Measurements from ENCODE around the gene HLCS.
"Not testable (repeated sequence)": the region's sequence is repeated elsewhere in the genome, so short reads cannot be mapped to it uniquely, and the experiment has no call there.

The HLCS gene

DNA sequence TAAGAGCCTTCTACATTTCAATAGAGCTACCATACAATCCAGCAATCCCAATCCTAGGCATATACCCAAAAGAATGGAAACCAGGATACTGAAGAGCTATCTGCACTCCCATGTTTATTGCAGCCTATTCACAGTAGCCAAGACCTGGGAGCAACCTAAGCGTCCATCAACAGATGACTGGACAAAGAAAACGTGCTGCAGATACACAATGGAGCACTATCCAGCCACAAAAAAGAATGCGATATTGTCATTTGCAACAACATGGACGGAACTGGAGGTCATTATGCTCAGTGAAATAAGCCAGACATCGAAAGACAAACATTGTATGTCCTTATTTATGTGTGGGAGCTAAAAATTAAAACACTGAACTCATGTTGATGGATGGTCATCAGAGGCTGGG is 115.3 kb downstream of the HLCS start:
- no peak for FAIRE-seq
- no peak for DNase-seq (ENCODE audit: low spot score)

DNA sequence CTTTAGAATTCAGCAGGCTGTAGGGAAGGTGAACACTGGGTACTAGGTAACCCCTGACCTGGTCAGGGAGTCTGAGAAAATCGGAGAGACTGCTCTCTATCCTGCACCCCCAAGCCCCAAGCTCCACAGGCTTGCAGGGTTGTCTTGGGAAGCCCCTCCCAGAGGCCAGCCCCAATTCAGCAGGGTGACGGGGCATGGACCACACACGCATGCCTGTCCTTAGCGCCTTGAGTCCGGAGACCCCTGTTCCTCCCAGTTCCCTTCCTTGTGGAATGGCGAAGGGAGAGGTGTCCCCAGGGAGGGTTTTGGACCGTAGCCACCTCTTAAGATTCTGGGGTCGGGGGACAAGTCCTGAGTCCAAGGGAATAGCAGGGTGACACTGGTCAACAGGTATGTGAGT is 116.1 kb downstream of the HLCS start:
- FAIRE-seq, result no peak
- no peak for DNase-seq (ENCODE audit: low spot score)

DNA sequence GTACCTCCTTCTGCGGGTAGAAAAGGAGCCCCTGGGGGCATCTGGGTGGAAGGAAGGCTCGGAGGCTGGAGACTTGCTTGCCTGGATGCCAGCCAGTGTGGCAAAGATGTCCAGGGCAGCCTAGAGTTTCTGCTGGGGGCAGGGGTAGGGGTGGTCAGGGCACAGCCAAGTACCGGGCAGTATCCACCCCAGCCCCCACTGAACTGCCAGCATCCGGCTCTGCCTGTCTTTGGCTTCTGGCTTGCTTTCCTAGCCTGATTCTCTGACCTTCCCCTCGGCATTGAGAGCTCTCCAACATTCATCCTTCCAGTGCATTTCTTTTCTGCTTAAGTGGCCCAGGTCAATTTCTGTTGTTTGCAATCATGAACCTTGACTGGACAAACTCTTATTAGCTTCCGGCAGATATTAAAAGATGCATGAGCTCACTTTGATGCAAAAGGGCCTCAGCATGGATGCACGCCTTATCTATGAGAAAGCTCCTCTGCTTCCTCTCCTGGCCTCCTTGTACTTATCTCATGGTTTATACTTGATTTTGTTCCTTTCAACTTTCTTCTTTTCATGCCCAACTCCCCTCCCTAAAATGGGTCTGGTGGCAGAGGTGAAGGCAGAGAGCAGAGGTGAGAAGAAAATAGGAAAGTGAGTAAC is 116.9 kb downstream of the HLCS start:
- FAIRE-seq, result no peak
- DNase-seq (ENCODE audit: low spot score), result no peak

DNA sequence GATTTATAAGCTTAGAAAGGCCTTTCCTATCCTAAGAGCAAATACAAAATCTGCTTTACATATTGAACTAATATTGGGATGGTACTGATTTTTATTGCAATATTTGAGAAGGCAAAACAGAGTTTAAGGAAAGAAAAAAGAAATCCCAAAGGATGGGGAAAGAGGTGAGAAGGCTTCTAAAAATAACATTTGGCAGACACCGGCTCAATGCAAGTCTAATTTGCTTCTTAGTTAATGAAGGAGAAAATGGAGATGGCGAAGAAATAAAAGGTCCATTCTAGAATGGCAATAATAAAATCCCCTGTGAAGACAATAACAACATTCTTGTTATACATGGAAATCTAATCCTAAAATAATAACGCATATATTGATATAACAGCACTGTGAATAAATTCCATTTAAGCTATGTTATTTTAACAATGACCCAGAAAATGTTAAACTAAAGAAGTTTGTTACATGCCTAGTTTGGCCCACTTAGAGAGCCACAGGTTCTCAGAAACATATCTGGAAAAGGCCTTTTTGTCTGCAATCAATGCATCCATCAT is 117.7 kb downstream of the HLCS start:
- no peak for DNase-seq (ENCODE audit: low spot score)
- no peak for FAIRE-seq

DNA sequence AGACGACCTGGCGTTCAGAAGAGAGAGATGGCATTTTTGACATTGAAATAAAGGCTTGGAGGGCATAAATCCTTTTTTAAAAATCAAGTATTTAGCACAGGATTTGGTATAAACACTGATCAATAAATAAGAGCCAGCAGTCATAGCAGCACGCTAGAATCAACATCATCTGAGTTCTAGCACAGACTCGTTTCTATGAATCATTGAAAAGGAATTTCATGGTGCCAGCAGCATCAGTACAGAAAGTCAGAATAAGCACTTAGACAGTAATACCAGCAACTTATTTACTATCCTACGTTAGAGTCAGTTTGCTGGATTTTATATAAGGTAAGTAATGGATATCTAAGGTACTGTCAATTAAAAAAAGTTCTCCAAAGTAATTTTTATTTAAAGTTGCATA is 119.3 kb downstream of the HLCS start:
- DNase-seq (ENCODE audit: low spot score) (peak; percentile 47), FAIRE-seq (no peak)

DNA sequence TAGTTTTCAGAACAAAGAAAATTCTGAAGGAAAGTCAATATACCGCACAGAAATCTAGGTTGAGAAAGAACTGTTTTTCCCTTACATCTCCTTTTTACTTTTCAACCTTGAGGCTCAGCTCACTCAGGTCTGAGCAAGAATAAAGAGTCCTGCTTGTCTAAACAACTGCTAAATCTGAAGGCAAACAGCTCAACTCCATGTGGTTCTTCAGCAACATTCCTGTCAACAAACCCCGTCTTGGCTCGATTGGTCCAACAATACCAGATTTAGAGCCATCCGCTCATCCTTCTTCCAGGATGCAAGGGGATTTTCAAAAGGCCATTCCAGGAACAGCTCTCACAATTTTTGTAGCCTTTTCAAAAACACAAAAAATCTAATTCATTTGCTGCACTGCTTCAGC is 119.8 kb downstream of the HLCS start:
- FAIRE-seq (no peak), DNase-seq (ENCODE audit: low spot score) (no peak)

DNA sequence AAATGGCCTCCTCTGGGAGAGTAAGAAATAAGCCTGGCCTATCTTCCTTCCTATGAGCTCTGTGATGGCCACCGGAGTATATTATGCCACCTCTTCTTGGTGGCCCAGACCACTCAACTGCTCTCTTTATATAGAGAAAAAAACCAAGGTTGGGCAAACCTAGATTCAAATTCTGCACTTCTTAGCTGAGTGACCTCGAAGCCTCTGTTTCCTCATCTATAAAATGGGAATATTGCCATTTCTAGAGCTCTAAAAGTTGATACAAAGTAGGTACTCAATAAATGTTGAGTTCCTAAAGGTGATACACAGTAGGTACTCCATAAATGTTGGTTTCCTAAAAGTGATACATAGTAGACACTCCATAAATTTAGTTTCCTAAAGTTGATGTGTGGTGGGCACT is 120.7 kb downstream of the HLCS start:
- FAIRE-seq, result no peak
- DNase-seq (ENCODE audit: low spot score), result no peak

DNA sequence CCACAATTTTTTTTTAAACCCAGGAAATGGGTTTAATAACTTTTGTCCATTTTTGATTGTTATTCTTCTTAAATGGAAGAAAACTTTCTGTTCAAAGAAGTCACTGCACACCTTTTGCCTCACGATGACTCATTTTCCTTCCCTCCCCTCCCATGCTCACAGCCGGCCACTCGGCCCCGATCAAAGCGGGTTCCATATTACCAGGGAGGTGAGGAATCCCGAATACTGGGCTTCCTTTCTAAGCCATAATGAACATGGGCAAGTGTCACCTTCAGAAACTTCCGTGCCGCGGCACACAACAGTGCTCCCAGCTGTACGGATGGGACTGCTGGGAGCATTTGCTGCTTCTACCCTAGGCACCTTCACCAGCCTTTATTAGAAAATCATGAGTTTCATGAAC is 121.4 kb downstream of the HLCS start:
- DNase-seq (ENCODE audit: low spot score) (no peak), FAIRE-seq (no peak)

DNA sequence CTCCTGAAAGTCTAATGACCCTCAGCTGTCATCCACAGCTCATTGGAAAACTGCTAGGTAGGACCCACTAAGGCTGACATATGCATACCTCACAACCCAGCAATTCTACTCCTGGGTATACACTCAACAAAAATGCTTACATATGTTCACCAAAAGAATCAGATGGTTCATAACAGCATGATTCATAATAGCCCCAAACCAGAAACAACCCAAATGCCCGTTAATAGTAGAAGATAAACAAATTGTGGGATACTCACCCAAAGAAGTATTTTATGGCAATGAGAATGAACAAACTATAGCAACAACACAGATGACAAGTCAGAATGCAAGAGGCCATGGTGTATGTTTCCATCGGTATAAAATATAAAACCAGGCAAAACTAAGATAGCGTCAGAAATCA is 124.6 kb downstream of the HLCS start:
- FAIRE-seq, result no peak
- DNase-seq (ENCODE audit: low spot score), result no peak

DNA sequence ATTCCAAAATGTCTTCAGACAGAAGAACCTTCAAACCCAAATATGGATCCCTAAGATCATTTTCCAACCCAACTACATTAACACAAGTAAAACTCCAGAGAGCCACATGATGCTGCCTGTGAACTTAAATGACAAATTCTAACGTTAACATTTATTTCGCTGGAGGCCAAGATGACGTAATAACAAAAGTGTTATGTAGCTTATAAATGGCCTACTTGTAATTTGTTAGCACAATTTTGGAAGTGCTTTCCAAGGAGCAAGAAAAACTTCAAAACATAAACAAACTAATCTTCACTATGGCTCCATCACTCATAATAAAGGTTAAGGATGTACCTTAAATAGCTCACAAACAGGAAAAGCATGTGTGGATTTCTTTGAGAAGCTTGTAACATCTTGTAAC is 126.7 kb downstream of the HLCS start:
- FAIRE-seq (no peak), DNase-seq (ENCODE audit: low spot score) (no peak)

DNA sequence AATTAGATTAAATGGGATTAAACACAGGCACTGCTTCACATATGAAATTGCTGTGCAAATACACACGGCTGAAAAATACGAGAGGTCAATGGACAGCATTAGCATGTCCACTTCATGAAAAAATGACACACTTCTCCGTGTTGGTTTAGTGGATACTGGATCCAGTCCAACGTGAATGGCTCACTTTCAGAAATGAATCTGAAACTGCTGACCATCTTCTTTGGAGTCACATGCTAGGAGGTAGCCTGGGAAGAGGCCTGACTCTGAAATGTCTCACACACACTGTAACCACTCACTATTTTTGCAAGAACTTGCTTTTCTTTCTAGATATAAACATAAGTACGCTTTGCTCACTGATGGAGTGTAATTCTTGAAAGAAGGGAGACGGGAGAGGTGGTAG is 127.3 kb downstream of the HLCS start:
- DNase-seq (ENCODE audit: low spot score), result no peak
- no peak for FAIRE-seq

DNA sequence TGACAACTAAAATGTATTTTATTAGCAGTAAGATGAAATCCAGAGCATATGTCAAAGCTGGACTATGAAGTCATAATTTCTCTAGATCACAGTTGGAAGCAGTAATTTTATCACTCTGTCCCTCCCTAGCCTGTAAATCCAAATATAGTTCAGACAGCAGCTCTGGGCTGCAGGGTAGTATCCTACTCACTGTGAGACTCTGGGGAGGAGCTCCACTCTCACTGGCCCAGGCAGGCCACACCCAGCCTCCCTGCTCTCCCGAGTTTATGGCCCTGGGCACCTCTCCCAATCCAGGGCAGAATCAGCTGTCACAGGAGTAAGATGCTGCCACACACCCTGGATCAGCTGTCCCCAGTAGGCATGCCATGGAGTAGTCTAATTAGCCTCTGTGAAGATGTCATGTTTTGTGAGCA is 131.1 kb downstream of the HLCS start:
- DNase-seq (ENCODE audit: low spot score), result no peak

DNA sequence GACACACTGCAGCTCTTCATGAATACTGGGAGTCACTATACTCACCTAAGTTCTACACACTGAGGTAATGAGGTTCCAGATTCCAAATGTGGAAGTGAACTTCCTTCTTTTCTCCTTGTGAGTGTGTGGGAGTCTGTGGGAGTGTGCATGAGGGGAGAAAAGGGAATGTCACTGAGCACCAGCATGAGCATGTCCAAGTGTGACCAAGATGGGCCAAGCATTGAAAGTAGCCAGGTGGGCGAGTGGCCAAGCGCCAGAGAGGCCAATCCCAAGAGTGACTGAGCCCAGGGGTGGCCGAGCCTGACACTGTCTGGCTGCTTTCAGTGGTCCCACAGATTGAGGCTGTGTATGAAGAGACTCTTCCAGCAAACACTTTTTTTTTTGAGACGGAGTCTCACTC is 132.3 kb downstream of the HLCS start:
- FAIRE-seq (no peak), DNase-seq (ENCODE audit: low spot score) (no peak)

More for the DNA sequence above, 131.1 kb downstream of the HLCS start:
- FAIRE-seq, result no peak

DNA sequence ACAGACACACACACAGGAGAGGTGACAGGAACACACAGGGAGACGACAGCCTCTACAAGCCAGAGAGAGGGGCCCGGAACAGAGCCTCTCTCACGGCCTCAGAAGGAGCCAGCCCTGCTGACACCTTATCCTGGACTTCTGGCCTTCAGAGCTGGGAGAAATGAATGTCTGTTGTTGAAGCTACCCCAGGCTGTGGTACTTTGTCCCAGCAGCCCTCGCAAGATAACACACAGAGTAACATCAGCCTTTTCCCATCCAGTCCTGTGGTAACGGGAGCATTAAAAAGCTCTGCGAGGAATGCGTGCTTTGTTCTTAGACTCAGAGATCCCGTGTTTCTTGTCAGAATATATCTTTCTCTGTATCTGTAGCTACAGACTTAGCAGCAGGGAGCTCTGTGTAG is 136.4 kb downstream of the HLCS start:
- no peak for FAIRE-seq

DNA sequence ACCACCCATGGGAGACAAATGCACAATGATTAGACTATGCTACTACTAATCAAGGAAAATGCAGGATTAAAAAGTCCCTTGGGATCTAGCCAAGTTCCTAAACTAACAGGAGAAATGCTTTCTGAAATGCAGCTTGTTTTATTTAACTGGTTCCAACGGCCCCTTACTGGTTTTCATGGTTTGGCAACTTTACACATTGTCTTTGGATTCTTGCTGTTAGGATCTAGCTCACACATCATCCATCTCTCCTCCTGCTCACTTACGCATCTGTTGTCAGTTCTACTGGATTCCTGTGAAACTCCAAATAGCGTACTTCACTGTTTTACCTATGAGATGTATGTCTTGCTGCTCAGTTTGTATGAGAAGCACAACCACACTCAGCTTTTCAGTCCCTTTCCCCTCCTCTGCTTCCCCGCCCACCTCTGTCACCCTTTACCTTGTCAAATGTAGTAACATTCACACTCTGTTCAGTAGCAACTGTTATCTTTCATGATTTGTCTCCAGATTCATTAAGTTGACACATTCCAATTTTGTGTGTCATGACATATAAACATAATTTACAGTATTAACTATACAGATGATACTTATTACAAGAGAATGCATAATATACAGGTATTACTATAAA is 137.5 kb downstream of the HLCS start:
- FAIRE-seq, result no peak
- no peak for DNase-seq (ENCODE audit: low spot score)

More for the DNA sequence above, 136.4 kb downstream of the HLCS start:
- DNase-seq (ENCODE audit: low spot score), result no peak

DNA sequence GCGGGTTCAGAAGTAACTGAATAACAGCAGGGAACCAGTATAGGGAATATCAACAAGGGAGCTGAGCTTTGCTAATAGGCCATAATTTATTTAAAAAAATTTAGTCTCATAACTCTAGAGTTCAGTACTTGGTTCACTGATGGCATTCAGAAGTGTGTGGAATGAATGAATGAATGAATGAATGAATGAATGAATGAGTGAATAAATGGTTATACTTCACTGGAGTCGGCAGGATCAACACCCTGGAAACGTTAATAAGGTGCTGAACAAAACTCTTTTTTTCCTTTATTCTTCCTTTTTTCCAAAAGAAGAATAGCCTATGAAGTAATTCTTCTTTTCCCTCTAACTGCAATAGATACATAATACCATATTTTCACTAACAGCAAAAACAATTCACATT is 138.3 kb downstream of the HLCS start:
- FAIRE-seq (no peak), DNase-seq (ENCODE audit: low spot score) (no peak)

DNA sequence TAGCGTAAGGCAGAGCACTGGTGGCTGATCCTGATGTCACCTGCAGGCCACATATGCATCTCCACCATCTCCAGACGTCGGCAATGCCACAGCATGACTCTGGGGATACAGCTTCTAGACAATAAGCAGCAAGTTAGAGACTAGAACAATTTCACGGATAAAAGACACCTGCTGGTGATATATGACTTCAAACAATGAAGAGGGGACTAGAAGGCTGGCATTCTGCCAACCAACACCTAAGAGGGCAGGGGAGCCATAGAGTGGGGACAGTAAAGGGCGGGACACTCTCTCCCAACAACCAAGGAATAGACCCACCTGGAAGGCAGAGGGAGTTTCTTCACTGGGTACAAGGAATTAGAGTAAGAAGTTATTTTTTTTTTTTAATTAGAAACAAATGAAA is 140.8 kb downstream of the HLCS start:
- FAIRE-seq, result no peak
- no peak for DNase-seq (ENCODE audit: low spot score)

DNA sequence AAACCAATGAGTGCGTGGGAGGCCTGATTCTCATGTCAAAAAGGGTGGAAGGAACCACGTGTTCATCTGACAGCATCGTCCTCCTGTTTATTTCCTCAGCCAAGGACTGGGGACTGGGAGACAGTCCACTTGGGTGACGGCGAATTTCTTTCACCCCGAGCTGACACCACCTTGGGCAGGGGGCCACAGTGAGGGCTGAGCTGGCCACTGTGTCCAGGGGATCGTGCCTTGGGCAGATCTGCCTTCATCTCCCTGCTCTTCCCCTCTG is 145.5 kb downstream of the HLCS start:
- no peak for DNase-seq (ENCODE audit: low spot score)
- no peak for FAIRE-seq

DNA sequence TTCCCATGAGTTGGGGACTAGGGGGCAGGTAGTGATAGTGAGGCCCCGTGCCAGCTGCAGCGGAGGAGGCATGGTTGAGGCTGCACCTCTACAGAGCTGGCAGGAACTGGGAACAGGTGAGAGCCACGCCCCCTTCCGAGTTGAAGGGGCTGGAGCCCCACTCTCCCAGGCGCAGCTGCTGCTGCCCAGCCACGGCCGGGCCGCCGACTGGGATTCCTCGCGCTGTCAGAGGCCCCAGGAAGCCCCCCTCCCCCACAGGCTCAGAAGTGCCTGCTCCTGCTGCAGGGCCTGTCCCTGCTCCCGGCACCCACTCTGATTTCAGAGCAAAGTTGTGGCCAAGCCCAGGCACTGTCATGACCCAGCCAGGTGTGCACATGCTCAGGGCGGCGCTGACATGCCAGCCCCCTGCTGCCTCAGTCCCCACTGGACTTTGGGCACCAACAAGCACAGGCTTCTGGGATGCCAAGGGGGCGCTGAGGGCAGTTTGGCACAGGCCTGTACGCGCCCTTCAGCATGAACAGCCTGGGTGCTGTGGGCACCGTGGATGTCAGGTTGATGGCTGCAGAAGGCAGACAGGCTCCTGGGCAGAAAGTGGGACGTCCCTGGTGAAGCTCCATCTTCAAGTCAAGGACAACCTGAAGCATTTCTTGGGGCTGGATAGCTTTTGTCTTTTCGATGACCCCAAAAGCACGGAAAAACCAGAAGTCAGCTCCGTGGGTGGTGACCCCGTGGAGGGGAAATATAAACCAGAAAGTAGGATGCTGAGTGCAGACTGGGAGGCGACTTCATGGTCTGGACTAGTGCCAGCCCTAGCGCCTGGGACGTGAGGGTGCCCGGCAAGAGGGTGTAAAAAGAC is 146.1 kb downstream of the HLCS start:
- FAIRE-seq, result no peak

DNA sequence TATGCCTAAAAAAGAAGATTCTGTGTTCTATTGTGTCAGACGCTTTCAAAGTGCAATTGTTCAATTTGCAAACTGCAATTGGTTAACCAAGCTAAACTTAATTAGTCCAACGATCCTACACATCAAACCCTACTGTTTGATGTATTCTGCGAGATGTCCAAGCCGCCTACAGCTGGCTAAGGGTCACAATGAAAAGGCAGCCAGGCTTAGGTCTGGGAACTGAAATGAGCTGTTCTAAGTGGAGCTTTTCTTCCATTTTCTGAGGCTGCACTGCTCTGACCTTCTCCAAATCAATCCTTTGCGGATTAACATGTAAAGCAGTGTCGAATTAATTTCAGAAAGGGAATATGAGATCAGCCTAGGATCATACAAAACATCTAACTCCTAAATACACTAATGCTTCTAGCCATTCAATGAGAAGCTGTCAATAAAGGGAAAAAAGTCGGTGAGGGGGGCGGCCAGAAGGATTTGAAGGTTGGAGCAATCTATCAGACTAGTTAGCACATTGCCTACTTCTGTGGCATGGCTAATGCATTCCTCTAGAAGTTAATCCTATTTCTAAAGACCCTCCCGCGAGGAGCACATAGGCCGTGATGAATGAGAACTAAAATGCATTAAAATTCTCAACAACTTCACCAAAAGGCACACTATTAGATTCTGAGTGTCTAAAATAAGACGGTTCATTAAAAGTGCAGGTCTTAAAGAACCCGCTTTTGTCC is 148.6 kb downstream of the HLCS start:
- no peak for FAIRE-seq
- DNase-seq (ENCODE audit: low spot score), result no peak

More for the DNA sequence above, 146.1 kb downstream of the HLCS start:
- DNase-seq (ENCODE audit: low spot score), result no peak

DNA sequence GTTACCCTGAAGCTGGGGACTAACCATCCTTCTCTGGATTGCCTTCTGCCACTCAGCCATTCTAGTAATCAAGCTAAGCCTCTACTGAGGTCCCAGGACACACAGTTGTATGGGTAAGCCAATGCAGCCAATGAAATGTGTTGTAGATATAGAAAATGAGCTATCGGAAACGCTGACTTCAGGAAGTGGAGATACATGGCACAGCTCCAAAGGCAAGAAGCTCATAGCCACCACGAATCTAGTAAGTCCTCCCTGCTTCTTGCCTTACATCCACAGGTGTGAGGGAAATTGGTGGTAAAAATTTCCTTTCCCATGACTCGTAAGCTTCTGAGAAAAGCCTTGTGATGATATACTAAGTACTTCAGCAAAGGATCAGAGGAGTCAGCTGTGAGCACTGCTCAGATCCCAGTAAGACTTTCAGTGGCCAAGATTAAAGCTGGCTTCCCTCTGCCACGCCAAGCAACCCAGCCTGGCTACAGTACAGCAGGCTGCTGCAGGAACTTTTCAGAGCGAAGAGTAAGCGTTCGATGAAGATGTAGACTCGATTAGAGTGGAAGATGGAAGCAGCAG is 149.8 kb downstream of the HLCS start:
- DNase-seq (ENCODE audit: low spot score) (no peak), FAIRE-seq (no peak)

DNA sequence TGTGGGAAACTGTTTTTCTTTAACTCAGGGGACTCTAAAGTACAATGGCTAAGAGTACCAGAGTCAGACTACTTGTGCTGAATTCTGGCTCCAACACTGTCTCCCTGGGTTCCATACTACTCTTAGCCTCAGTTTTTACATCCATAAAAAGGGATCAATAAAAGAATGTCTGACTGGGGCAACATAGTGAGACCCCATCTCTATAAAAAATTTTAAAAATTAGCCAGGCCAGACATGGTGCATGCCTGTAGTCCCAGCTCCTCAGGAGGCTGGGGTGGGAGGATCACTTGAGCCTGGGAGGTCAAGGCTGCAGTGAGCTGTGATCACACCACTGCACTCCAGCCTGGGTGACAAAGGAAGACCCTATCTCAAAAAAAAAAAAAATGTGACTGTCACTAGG is 150.4 kb downstream of the HLCS start:
- FAIRE-seq; DNase-seq (ENCODE audit: low spot score): not testable (repeated sequence)

Data from urothelium cell line (cell line).